WTC11 (cell line): Measurements from ENCODE around the gene RDH11. TPM values are rescaled to one million over a fixed set of nuclear protein-coding genes. Genes with fewer than 3 reads are reported as not detected.

Experiments used
- ATF1 ChIP-seq: sonication (generic); formaldehyde crosslinking; IDR thresholded peaks from 2 replicates; pipeline ENCODE4 v1.8.1; 2023; ENCODE audit warnings: mild to moderate bottlenecking, moderate library complexity, missing genetic modification reagents
- ATF6 ChIP-seq: sonication (generic); formaldehyde crosslinking; IDR thresholded peaks from 2 replicates; pipeline ENCODE4 v1.8.1; 2023; ENCODE audit warnings: mild to moderate bottlenecking, missing genetic modification reagents
- CDX4 ChIP-seq: fragments of 250-450 bp; sonication (Bioruptor Pico); IDR thresholded peaks from 2 replicates; pipeline ENCODE4 v1.9.0; 2021; ENCODE audit warnings: moderate library complexity, mild to moderate bottlenecking, inconsistent platforms, borderline replicate concordance
- ELF4 ChIP-seq: sonication (generic); formaldehyde crosslinking; IDR thresholded peaks from 2 replicates; pipeline ENCODE4 v1.8.1; 2022; ENCODE audit warnings: low read depth, mild to moderate bottlenecking, moderate library complexity, missing genetic modification reagents
- FOXJ3 ChIP-seq: sonication (generic); formaldehyde crosslinking; IDR thresholded peaks from 2 replicates; pipeline ENCODE4 v1.9.0; 2021; ENCODE audit warnings: missing genetic modification reagents, mild to moderate bottlenecking, borderline replicate concordance
- FOXK1 ChIP-seq: sonication (generic); formaldehyde crosslinking; IDR thresholded peaks from 2 replicates; pipeline ENCODE4 v1.8.0; 2022; ENCODE audit warnings: mild to moderate bottlenecking, moderate library complexity, missing genetic modification reagents
- HMGXB4 ChIP-seq: sonication (generic); formaldehyde crosslinking; IDR thresholded peaks from 2 replicates; pipeline ENCODE4 v1.8.1; 2023; ENCODE audit warnings: mild to moderate bottlenecking, moderate library complexity, missing genetic modification reagents
- IRF1 ChIP-seq: sonication (generic); formaldehyde crosslinking; IDR thresholded peaks from 2 replicates; pipeline ENCODE4 v1.8.0; 2023; ENCODE audit warnings: missing genetic modification reagents
- JUN ChIP-seq: sonication (generic); formaldehyde crosslinking; IDR thresholded peaks from 2 replicates; pipeline ENCODE4 v1.8.0; 2023; ENCODE audit warnings: mild to moderate bottlenecking, missing genetic modification reagents
- NFATC4 ChIP-seq: fragments of 250-450 bp; sonication (Bioruptor Pico); IDR thresholded peaks from 2 replicates; pipeline ENCODE4 v1.9.0; 2021; ENCODE audit warnings: mild to moderate bottlenecking
- NFE2L1 ChIP-seq: sonication (generic); formaldehyde crosslinking; IDR thresholded peaks from 2 replicates; pipeline ENCODE4 v1.8.1; 2023; ENCODE audit warnings: missing genetic modification reagents
- NFYB ChIP-seq: sonication (generic); formaldehyde crosslinking; conservative IDR thresholded peaks from 2 replicates; pipeline ENCODE4 v1.8.0; 2022; ENCODE audit warnings: low read depth, missing genetic modification reagents
- PRDM15 ChIP-seq: sonication (generic); formaldehyde crosslinking; IDR thresholded peaks from 2 replicates; pipeline ENCODE4 v1.8.0; 2022; ENCODE audit warnings: missing genetic modification reagents
- PRRX2 ChIP-seq: fragments of 250-450 bp; sonication (Bioruptor Pico); IDR thresholded peaks from 2 replicates; pipeline ENCODE4 v1.8.0; 2021; ENCODE audit warnings: mild to moderate bottlenecking
- RORB ChIP-seq: fragments of 250-450 bp; sonication (Bioruptor Pico); IDR thresholded peaks from 2 replicates; pipeline ENCODE4 v1.9.0; 2021; ENCODE audit warnings: mild to moderate bottlenecking
- SMAD3 ChIP-seq: sonication (generic); formaldehyde crosslinking; IDR thresholded peaks from 2 replicates; pipeline ENCODE4 v1.8.0; 2022; ENCODE audit warnings: missing genetic modification reagents, mild to moderate bottlenecking, borderline replicate concordance
- SMAD4 ChIP-seq: sonication (generic); formaldehyde crosslinking; IDR thresholded peaks from 2 replicates; pipeline ENCODE4 v1.8.0; 2022; ENCODE audit warnings: mild to moderate bottlenecking, missing genetic modification reagents
- SOX15 ChIP-seq: fragments of 250-450 bp; sonication (Bioruptor Pico); IDR thresholded peaks from 2 replicates; pipeline ENCODE4 v1.9.0; 2021; ENCODE audit warnings: mild to moderate bottlenecking
- TEAD4 ChIP-seq: sonication (generic); formaldehyde crosslinking; IDR thresholded peaks from 2 replicates; pipeline ENCODE4 v1.8.0; 2022; ENCODE audit warnings: mild to moderate bottlenecking, missing genetic modification reagents
- ZBTB43 ChIP-seq: sonication (generic); formaldehyde crosslinking; IDR thresholded peaks from 2 replicates; pipeline ENCODE4 v1.8.1; 2023; ENCODE audit warnings: mild to moderate bottlenecking, missing genetic modification reagents
- ZNF263 ChIP-seq: sonication (generic); formaldehyde crosslinking; IDR thresholded peaks from 2 replicates; pipeline ENCODE4 v1.8.1; 2022; ENCODE audit warnings: low read depth, mild to moderate bottlenecking, moderate library complexity, missing genetic modification reagents
- ZNF317 ChIP-seq: sonication (generic); formaldehyde crosslinking; IDR thresholded peaks from 2 replicates; pipeline ENCODE4 v1.8.1; 2023; ENCODE audit warnings: low read depth, mild to moderate bottlenecking, moderate library complexity, missing genetic modification reagents, borderline replicate concordance
- ZNF532 ChIP-seq: fragments of 250-450 bp; sonication (Bioruptor Pico); IDR thresholded peaks from 2 replicates; pipeline ENCODE4 v1.9.0; 2021; ENCODE audit warnings: mild to moderate bottlenecking, borderline replicate concordance
- total RNA-seq: library from RNA; stranded (reverse); gene quantifications from 3 replicates; pipeline ENCODE4 v1.2.3, GENCODE V29; 2021

Gene RDH11
- total RNA-seq, 1 experiment from 2014 or later, result 103 TPM

- TF ChIP-seq ZNF532 (CRISPR knock-in tag) (no peak), RORB (no peak), ZNF317 (no peak), JUN (CRISPR knock-in tag) (no peak), ZNF263 (no peak), TEAD4 (CRISPR knock-in tag) (no peak), NFATC4 (CRISPR knock-in tag) (no peak), HMGXB4 (CRISPR knock-in tag) (no peak), ATF1 (CRISPR knock-in tag) (no peak), CDX4 (CRISPR knock-in tag) (no peak), IRF1 (CRISPR knock-in tag) (no peak), FOXJ3 (CRISPR knock-in tag) (no peak), FOXK1 (CRISPR knock-in tag) (no peak), SOX15 (no peak), SMAD4 (CRISPR knock-in tag) (no peak; the same call in 1 of the 2 replicates), ZBTB43 (CRISPR knock-in tag) (no peak), SMAD3 (CRISPR knock-in tag) (no peak), PRDM15 (peak; percentile 40; the same call in 1 of the 2 replicates), NFE2L1 (CRISPR knock-in tag) (peak; percentile 63; the same call in 1 of the 2 replicates), NFYB (CRISPR knock-in tag) (no peak), PRRX2 (CRISPR knock-in tag) (no peak), ELF4 (no peak), ATF6 (CRISPR knock-in tag) (no peak)
Observed at GRCh38 chr14:67729072-67729885, 33.7 kb upstream of the RDH11 start (continued).
